Fibroblast of the conjunctiva (primary cell): ENCODE data around the gene EID2.
A peak's percentile ranks its signal among the peaks of the same experiment; 100 is the strongest.

Experiments used
- DNase-seq: peaks from one replicate; pipeline ENCODE4 v3.0.0-alpha.2; 2010; ENCODE audit warnings: low read depth

EID2 gene

GRCh38 chr19:39502640-39503417 lies 37.1 kb downstream of the EID2 start:
- DNase-seq: peak; percentile 39

DNA sequence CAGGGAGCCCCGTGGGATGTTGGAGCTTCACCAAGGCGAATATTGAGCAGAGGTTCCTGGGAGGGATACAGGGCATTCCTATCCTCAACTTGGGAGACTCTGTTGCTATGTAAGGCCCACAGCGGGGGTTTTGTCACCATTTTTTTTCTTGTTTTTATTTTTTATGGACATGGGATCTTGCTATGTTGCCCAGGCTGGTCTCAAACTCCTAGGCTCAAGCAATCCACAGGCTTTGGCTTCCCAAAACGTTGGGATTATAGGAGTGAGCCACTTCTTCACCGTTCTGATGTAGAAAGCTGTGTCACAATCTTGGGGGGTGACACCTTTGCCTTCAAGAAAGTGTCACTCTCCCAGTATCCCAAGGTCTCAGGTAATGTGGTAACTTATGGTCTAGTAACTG lies 38.6 kb downstream of the EID2 start:
- no peak for DNase-seq

GRCh38 chr19:39500543-39500942 lies 39.4 kb downstream of the EID2 start:
- no peak for DNase-seq

DNA sequence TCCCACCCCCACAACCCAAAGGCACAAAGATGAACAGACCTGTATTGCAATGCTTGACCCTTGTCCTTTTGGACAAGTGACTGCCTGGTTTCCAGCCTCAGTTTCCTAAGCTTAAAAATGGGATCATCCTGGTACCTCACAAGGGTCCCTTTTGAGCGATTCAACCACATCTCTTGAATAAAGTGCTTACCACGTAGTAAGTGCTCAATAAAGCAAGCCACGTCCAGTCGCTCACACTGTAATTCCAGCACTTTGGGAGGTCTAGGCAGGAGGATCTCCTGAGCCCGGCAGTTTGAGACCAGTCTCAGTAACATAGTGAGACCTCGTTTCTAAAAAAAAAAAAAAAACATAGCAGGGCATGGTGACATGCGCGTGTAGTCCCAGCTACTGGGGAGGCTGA lies 40.0 kb downstream of the EID2 start:
- no peak for DNase-seq

DNA sequence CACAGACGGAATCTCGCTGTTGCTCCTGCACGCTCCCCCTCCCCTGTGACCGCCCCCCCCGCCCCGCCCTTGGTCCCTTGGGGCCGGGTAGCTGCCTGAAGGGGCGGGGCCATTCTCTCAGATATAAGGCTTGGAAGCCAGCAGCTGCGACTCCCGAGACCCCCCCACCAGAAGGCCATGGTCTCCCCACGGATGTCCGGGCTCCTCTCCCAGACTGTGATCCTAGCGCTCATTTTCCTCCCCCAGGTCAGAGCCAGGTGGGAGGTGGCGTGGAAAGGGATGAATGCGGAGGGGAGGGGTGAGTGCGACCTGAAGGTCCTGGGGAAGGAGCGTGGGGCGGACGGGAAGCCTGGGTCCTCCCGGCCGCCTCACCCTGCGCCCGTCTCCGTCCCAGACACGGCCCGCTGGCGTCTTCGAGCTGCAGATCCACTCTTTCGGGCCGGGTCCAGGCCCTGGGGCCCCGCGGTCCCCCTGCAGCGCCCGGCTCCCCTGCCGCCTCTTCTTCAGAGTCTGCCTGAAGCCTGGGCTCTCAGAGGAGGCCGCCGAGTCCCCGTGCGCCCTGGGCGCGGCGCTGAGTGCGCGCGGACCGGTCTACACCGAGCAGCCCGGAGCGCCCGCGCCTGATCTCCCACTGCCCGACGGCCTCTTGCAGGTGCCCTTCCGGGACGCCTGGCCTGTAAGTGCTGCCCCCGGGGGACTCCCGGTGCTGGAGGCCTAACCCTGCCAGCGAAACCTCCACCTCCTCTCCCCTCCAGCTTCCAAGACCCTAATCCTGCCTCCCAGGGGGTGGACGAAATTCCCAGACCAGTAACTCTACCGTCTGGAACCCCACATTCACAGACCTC lies 40.9 kb downstream of the EID2 start, which contains the start of gene DLL3:
TSS of gene DLL3 (plus strand) at position 150 of the 845 bp plus-strand sequence. CDS start at position 178, 28 bp downstream.
- no peak for DNase-seq

DNA sequence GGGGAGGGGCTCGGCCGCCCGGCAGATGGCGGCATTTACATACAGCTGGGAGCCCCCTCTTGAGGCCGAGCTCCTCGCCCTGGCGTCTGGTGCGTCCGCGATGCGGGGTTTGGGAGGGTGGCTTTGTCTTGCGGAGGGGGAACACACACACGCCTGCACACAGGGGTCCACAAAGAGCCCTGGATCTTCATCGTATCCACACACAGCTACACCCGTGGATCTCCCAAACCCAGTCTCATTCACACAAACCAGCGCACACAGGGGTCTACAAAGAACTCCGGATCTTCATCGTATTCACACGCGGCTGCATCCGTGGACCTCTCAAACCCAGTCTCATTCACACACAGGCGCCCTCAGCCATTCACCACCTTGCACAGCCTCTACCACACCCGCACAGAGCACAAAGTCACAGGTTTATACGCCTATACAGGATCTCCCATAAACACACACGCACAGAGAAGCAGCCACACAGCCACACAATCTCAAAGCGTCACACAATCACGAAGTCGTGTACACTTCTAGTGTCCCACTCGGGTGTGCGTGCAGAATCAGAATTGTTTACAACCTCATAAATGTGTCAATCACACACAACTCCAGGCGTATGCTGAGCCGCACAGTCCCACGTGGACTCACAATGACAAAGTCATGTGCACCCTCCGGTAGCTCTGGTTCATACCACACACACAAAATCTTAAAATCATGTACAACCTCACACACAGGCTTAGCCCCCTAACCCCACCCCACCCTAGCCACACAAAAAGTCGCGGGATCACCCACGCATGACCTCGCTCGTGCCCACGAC lies 41.8 kb downstream of the EID2 start:
- DNase-seq: no peak

DNA sequence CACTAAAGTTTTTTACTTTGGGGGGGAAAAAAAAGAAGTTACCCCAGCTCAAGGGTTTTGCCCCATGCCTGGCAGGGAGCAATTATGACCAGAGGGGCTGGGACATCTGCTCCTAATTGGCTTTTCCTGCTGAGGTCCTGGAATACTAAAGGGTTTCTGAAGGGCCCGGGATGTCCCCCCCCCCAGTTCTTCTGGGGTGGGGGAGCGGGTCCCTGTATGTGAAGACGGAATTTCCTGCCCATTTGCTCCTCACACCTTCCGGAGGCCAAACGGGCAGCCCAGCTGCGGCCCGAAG lies 42.3 kb downstream of the EID2 start:
- no peak for DNase-seq

DNA sequence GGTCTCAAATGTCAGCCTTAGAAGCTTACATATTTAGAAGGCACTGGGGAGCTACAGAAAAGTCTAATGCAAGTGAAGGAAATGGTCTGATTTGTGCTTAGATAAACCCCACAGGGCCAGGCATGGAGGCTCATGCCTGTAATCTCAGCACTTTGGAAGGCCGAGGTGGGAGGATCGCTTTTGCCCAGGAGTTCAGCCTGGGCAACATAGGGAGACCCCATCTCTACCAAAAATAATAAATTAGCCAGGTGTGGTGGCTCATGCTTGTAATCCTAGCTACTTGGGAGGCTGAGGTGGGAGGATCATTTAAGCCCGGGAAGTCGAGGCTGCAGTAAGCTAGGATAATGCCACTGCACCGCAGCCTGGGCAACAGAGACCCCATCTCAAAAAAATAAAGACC lies 43.9 kb downstream of the EID2 start:
- no peak for DNase-seq

GRCh38 chr19:39494661-39495060 lies 45.3 kb downstream of the EID2 start:
- no peak for DNase-seq

DNA sequence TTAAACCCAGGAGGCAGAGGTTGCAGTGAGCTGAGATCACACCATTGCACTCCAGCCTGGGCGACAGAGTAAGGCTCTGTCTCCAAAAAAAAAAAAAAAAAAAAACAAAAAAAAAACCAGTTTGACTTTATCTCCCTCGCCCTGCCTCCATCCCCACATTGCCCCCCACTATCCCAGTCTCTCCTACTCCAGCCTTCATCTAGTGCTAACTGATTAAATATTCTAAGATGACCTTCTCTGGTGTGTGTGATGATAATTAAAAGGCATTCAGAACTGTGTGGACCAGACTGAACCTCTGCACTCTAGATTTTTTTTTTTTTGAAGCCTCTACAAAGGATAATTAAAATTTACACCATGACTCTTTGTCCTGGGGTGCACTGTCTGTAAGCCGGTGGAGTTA lies 47.2 kb downstream of the EID2 start:
- no peak for DNase-seq

- DNase-seq: no peak
Observed at GRCh38 chr19:39492225-39492624, 47.7 kb downstream of the EID2 start.

GRCh38 chr19:39489756-39490155 lies 50.2 kb downstream of the EID2 start:
- no peak for DNase-seq
